HEK293 (cell line): Measurements from ENCODE around the gene NCK2.

Experiments used
- CTCF ChIA-PET: fragments of 350-600 bp; formaldehyde crosslinking; extraction: SDS; loops from one replicate; lab custom pipeline; 2021; ENCODE audit warnings: antibody characterized with exemption; lab: Yijun Ruan, JAX
- POLR2A ChIA-PET: fragments of 300-600 bp; formaldehyde crosslinking; extraction: SDS; loops from one replicate; lab custom pipeline; 2020; ENCODE audit warnings: antibody characterized with exemption, inconsistent platforms; lab: Yijun Ruan, JAX
- H3K27ac ChIP-seq: fragments of 200-500 bp; sonication (Bioruptor generic); 2 replicates; pipeline ENCODE4 v1.5.1; 2014; ENCODE audit warnings: low read depth, low read length, control low read depth, inconsistent platforms; ENCODE audit errors: extremely low read depth
- H3K36me3 ChIP-seq, 2 experiments: fragments of 200-500 bp in 1 of 2; sonication (Bioruptor generic) in 1 of 2; 1 replicate in 1 of 2; 2 replicates in 1 of 2; pipeline ENCODE4 v1.5.1; 2014 to 2017; ENCODE audit warnings: inconsistent platforms in 2 of 2, low read length in 2 of 2; ENCODE audit not compliant: control insufficient read depth in 2 of 2, insufficient read depth in 1 of 2
- H3K4me1 ChIP-seq: fragments of 200-500 bp; sonication (Bioruptor generic); 2 replicates; pipeline ENCODE4 v1.5.1; 2014; ENCODE audit warnings: mild to moderate bottlenecking, low read length, inconsistent platforms; ENCODE audit not compliant: control insufficient read depth, insufficient read depth
- H3K4me3 ChIP-seq: 2 replicates; pipeline ENCODE4 v1.5.1; 2011; ENCODE audit warnings: low read depth, mild to moderate bottlenecking, control low read depth, low read length, moderate library complexity
- H3K9me3 ChIP-seq: fragments of 200-500 bp; sonication (Bioruptor generic); 2 replicates; pipeline ENCODE4 v1.5.1; 2014; ENCODE audit warnings: low read depth, low read length, inconsistent platforms; ENCODE audit not compliant: control insufficient read depth, insufficient read depth
- MZF1 ChIP-seq: fragments of 450-650 bp; formaldehyde crosslinking; IDR thresholded peaks from 2 replicates; pipeline ENCODE4 v1.5.1; 2017; ENCODE audit warnings: missing biosample characterization, missing genetic modification characterization, borderline replicate concordance
- PATZ1 ChIP-seq: fragments of 450-650 bp; formaldehyde crosslinking; IDR thresholded peaks from 2 replicates; pipeline ENCODE4 v1.5.1; 2016; ENCODE audit warnings: missing biosample characterization, missing genetic modification characterization
- REPIN1 ChIP-seq: fragments of 450-650 bp; formaldehyde crosslinking; IDR thresholded peaks from 2 replicates; pipeline ENCODE4 v1.5.1; 2017; ENCODE audit warnings: missing biosample characterization, missing genetic modification characterization, low read depth
- ZBTB49 ChIP-seq: fragments of 450-650 bp; formaldehyde crosslinking; IDR thresholded peaks from 2 replicates; pipeline ENCODE4 v1.5.1; 2016; ENCODE audit warnings: missing biosample characterization, missing genetic modification characterization, low read depth
- ZNF184 ChIP-seq: fragments of 450-650 bp; IDR thresholded peaks from 2 replicates; pipeline ENCODE4 v1.5.1; 2018; ENCODE audit warnings: missing biosample characterization, mild to moderate bottlenecking, missing genetic modification characterization
- ZNF211 ChIP-seq: fragments of 450-650 bp; formaldehyde crosslinking; IDR thresholded peaks from 2 replicates; pipeline ENCODE4 v1.5.1; 2016; ENCODE audit warnings: low read depth, missing biosample characterization, missing genetic modification characterization
- ZNF239 ChIP-seq: fragments of 450-650 bp; formaldehyde crosslinking; IDR thresholded peaks from 2 replicates; pipeline ENCODE4 v1.5.1; 2016; ENCODE audit warnings: missing biosample characterization, missing genetic modification characterization
- ZNF24 ChIP-seq: fragments of 450-650 bp; formaldehyde crosslinking; IDR thresholded peaks from 2 replicates; pipeline ENCODE4 v1.5.1; 2016; ENCODE audit warnings: missing biosample characterization, missing genetic modification characterization
- ZNF302 ChIP-seq: fragments of 450-650 bp; formaldehyde crosslinking; IDR thresholded peaks from 2 replicates; pipeline ENCODE4 v1.5.1; 2016; ENCODE audit warnings: missing biosample characterization, missing genetic modification characterization, low read depth
- ZNF391 ChIP-seq: fragments of 450-650 bp; formaldehyde crosslinking; IDR thresholded peaks from 2 replicates; pipeline ENCODE4 v1.5.1; 2016; ENCODE audit warnings: low read depth, missing biosample characterization, missing genetic modification characterization, borderline replicate concordance
- ZNF558 ChIP-seq: fragments of 450-650 bp; formaldehyde crosslinking; IDR thresholded peaks from 2 replicates; pipeline ENCODE4 v1.5.1; 2016; ENCODE audit warnings: missing biosample characterization, missing genetic modification characterization
- ZNF621 ChIP-seq: fragments of 450-650 bp; formaldehyde crosslinking; IDR thresholded peaks from 2 replicates; pipeline ENCODE4 v1.5.1; 2017; ENCODE audit warnings: missing biosample characterization, missing genetic modification characterization
- ZNF654 ChIP-seq: fragments of 450-650 bp; formaldehyde crosslinking; IDR thresholded peaks from 2 replicates; pipeline ENCODE4 v1.5.1; 2016; ENCODE audit warnings: low read depth, missing biosample characterization, missing genetic modification characterization
- ZNF701 ChIP-seq: fragments of 450-650 bp; formaldehyde crosslinking; IDR thresholded peaks from 2 replicates; pipeline ENCODE4 v1.5.1; 2016; ENCODE audit warnings: missing biosample characterization, missing genetic modification characterization
- ZNF785 ChIP-seq: fragments of 450-650 bp; formaldehyde crosslinking; IDR thresholded peaks from 2 replicates; pipeline ENCODE4 v1.5.1; 2016; ENCODE audit warnings: missing biosample characterization, missing genetic modification characterization
- TF ChIP-seq, protein P1 (sequence below): fragments of 450-650 bp; formaldehyde crosslinking; IDR thresholded peaks from 2 replicates; pipeline ENCODE4 v1.5.1; 2017; ENCODE audit warnings: missing biosample characterization, missing genetic modification characterization
- TF ChIP-seq, protein P2 (sequence below): fragments of 450-650 bp; formaldehyde crosslinking; IDR thresholded peaks from 2 replicates; pipeline ENCODE4 v1.5.1; 2016; ENCODE audit warnings: missing biosample characterization, missing genetic modification characterization
- TF ChIP-seq, protein P3 (sequence below): fragments of 450-650 bp; formaldehyde crosslinking; IDR thresholded peaks from 2 replicates; pipeline ENCODE4 v1.5.1; 2016; ENCODE audit warnings: missing biosample characterization, missing genetic modification characterization

NCK2 gene

DNA sequence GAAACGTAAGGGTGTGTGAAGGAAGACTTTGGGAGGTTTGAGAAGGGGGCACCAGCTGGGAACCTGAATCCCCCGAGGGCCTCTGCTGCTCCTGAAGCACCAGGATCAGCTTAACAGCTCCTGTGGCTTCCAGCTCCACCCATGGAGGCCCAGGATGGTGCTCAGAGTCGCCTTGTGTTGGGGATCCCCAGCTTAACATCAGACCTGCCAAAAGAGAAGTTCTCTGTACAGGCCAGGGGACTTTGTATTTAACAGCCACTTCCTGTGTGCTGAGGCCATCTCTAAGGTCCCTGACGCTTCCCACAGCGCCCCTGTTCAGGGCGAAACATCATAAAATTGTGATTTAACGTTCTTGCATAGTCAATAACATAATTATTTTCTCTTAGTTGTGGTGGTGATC lies 77.5 kb downstream of the NCK2 start:
- ChIA-PET CTCF (interaction anchor here (0.6 to 1.2 kb wide), 2 partner anchors 19 to 39 kb away, joined by 3 to 4 read pairs; no protein-coding TSS in a partner anchor), POLR2A (no interaction called here)
- TF ChIP-seq, protein P1, sequence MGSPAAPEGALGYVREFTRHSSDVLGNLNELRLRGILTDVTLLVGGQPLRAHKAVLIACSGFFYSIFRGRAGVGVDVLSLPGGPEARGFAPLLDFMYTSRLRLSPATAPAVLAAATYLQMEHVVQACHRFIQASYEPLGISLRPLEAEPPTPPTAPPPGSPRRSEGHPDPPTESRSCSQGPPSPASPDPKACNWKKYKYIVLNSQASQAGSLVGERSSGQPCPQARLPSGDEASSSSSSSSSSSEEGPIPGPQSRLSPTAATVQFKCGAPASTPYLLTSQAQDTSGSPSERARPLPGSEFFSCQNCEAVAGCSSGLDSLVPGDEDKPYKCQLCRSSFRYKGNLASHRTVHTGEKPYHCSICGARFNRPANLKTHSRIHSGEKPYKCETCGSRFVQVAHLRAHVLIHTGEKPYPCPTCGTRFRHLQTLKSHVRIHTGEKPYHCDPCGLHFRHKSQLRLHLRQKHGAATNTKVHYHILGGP: no peak
- TF ChIP-seq ZNF701 (no peak), MZF1 (tag by site-specific recombination) (no peak), ZNF654 (no peak), ZBTB49 (tag by site-specific recombination) (no peak), REPIN1 (no peak), ZNF391 (tag by site-specific recombination) (no peak)
- no peaks in the 10 kb centered on the region for H3K9me3 ChIP-seq
- peaks cover 0 to 5% of the 10 kb centered on the region in 2 experiments; a peak in 1 of 3 replicates for H3K36me3 ChIP-seq
- H3K4me3 ChIP-seq: no peak overlapping the region
- H3K4me1 ChIP-seq: peaks cover 4% of the 10 kb centered on the region; the same call in 1 of the 2 replicates
- H3K27ac ChIP-seq: no peak overlapping the region

DNA sequence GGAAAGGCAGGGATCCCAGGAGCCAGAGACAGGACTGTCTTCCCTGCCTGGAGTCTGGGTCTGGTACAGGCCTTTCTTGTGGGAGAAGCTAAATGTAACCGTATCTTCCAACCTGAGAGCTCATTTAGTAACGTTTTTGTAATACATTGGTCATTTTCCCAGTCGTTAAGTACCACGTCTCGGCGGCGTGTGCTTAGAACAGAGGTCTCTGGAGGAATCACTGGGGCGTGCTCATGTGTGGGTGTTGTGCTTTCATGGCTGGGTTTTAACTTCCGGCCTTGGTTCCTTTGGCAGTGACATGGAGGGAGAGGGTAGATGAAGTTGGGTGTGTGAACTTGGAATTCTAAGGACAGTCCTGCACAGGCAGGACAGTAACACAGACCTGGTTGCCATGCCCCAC lies 79.7 kb downstream of the NCK2 start:
- ChIA-PET POLR2A (no interaction called here), CTCF (interaction anchor here (0.7 kb wide), 1 partner anchor 457 kb away, joined by 3 read pairs; no protein-coding TSS in a partner anchor)
- Histone ChIP-seq H3K36me3 (no peaks in the 10 kb centered on the region), H3K9me3 (no peaks in the 10 kb centered on the region), H3K4me1 (peaks cover 4% of the 10 kb centered on the region; the same call in 1 of the 2 replicates), H3K27ac (no peak overlapping the region), H3K4me3 (no peak overlapping the region)
- no peak for TF ChIP-seq ZNF701
- no peak for TF ChIP-seq ZNF24 (tag by site-specific recombination)
- no peak for TF ChIP-seq ZNF211 (tag by site-specific recombination)
- TF ChIP-seq, protein P2, sequence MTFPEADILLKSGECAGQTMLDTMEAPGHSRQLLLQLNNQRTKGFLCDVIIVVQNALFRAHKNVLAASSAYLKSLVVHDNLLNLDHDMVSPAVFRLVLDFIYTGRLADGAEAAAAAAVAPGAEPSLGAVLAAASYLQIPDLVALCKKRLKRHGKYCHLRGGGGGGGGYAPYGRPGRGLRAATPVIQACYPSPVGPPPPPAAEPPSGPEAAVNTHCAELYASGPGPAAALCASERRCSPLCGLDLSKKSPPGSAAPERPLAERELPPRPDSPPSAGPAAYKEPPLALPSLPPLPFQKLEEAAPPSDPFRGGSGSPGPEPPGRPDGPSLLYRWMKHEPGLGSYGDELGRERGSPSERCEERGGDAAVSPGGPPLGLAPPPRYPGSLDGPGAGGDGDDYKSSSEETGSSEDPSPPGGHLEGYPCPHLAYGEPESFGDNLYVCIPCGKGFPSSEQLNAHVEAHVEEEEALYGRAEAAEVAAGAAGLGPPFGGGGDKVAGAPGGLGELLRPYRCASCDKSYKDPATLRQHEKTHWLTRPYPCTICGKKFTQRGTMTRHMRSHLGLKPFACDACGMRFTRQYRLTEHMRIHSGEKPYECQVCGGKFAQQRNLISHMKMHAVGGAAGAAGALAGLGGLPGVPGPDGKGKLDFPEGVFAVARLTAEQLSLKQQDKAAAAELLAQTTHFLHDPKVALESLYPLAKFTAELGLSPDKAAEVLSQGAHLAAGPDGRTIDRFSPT (tag by site-specific recombination): no peak

GRCh38 chr2:105827351-105828096 lies 82.8 kb downstream of the NCK2 start:
- no peak overlapping the region for H3K27ac ChIP-seq
- H3K9me3 ChIP-seq: no peaks in the 10 kb centered on the region
- CTCF ChIA-PET: no interaction called here
- no peaks in the 10 kb centered on the region for H3K36me3 ChIP-seq
- H3K4me3 ChIP-seq: no peak overlapping the region
- H3K4me1 ChIP-seq: no peaks in the 10 kb centered on the region
- POLR2A ChIA-PET: no interaction called here
- TF ChIP-seq ZNF558 (no peak), ZNF785 (tag by site-specific recombination) (no peak), ZNF621 (tag by site-specific recombination) (no peak), PATZ1 (tag by site-specific recombination) (no peak), ZNF302 (no peak), ZNF184 (tag by site-specific recombination) (no peak), ZNF239 (no peak)
- TF ChIP-seq, protein P3, sequence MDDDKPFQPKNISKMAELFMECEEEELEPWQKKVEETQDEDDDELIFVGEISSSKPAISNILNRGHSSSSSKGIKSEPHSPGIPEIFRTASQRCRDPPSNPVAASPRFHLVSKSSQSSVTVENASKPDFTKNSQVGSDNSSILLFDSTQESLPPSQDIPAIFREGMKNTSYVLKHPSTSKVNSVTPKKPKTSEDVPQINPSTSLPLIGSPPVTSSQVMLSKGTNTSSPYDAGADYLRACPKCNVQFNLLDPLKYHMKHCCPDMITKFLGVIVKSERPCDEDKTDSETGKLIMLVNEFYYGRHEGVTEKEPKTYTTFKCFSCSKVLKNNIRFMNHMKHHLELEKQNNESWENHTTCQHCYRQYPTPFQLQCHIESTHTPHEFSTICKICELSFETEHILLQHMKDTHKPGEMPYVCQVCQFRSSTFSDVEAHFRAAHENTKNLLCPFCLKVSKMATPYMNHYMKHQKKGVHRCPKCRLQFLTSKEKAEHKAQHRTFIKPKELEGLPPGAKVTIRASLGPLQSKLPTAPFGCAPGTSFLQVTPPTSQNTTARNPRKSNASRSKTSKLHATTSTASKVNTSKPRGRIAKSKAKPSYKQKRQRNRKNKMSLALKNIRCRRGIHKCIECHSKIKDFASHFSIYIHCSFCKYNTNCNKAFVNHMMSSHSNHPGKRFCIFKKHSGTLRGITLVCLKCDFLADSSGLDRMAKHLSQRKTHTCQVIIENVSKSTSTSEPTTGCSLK (tag by site-specific recombination): no peak
